Stimulated activated CD8-positive, alpha-beta memory T cell treated with anti-CD3 and anti-CD28 coated beads, Interleukin-7, amount 100 ng/mL, for 48 hours (primary cell): ENCODE measurements around the gene MDFIC.

Experiments
- DNase-seq, 2 donors: peaks; one replicate each; pipeline ENCODE4 v3.0.0-alpha.2; 2020; ENCODE audit warnings: low read depth in 1 of 2; ENCODE audit errors: extremely low read depth in 1 of 2

The MDFIC gene

DNA sequence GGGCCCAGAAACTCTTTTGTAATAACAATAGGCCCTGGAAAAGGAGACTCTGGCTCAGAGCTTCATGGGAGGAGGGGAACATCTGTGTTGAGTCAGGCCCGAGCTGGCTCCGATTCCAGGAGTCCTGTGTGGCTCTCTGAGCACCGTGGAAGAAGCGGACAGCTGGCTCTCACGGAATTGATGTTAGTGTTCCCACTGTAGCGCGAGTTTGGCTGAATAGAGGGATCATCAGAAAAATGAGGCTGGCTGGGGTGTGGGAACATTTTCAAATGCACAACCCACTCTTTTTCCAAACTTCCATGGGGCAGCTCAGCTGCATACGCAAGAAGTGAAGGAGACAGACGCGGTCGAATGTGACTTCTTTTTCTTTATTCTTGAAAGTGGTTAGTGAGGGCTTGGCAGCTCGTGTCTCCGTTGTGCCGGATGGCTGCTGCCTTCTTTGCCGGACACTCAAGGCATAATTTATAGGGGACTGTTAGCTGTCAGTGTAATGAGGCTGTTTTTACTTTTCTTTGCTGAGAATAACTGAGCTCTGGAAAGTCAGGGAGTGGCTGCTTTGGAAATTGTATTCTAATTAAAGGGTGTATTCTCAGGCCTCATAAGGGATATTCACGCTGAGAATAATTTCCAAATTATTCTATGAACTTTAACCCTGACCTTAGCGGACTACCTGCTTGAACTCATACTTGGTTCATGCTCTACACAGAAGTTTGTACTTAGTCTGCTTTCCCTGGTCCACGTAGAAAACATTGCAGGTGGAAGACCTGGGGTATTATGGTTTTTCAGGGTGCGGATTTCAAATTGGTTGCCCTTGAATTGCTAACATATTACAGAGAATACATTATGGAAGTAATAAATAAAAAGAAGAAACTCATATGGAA is 23.1 kb downstream of the MDFIC start:
- DNase-seq, result no peak

DNA sequence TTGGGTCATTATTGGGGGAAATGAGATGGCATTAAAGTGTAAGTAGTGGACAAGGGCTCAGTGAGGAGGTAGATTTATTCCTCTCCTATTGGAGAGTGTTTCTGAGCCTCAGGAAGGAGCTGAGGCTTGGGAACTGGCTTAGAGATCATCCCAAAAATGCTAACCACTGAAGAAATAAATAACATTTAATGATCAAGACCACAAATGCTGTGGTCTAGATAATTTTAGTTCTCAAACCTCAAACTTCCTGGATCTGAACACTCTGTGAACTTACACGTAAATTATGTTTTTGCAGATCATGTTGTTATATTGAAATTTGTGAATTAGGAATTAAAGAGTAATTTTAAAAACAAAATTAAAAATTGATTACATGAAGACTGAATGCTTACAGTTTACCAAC is 27.3 kb downstream of the MDFIC start:
- DNase-seq, result no peak

DNA sequence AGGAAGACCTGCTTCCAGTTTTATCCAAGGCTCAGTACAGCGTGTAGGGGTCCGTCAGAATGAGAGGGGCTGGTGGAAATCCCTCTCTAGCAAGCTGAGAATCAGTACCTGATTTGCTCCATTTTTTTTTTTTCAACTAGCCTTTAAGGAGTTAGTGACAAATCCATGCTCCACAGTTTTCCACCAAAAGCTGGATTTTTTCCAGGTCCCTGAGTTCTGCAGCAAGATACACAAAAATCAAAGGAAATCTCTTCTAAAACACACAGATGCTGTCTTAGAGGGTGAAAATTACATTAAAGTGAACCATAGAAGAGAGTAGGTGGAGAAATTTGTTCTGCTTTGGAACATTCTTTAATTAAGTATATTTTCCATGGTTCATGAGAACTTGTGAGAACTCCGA is 30.4 kb downstream of the MDFIC start:
- no peak for DNase-seq

DNA sequence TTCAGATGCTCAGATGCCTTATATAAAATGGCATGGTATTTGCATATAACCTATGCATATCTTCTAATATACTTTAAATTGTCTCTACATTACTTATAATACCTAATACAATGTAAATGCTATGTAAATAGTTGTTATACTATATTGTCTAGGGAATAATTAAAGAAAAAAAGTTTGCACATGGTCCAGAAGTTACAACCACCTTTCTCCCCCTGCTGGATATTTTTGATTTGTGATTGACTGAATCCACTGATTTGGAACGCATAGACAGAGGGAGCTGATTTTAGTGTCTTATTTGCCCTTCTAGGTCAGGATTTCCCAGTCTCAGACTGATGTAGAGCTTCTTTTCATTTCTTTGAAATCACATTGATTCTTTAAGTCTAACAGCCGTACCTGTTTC is 31.8 kb downstream of the MDFIC start:
- DNase-seq, result no peak

DNA sequence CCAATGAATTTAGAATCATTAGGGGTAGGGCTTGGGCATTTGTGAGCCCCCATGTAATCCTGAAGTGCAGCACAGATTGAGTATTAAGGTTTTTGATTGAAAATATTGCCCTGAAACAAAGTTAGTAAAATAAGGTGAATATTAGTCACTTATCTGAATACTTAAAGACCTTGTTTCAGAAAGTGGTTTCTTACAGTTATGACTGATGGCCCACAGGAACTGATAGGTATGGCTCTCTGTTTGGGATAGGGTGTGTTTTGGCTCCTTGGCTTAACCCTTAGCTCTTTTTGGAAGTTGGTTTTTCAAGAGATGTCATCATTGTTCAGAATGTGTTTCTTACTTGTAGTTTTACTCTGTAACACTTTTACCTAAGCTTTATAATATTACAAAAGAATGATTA is 34.8 kb downstream of the MDFIC start:
- DNase-seq, result no peak

DNA sequence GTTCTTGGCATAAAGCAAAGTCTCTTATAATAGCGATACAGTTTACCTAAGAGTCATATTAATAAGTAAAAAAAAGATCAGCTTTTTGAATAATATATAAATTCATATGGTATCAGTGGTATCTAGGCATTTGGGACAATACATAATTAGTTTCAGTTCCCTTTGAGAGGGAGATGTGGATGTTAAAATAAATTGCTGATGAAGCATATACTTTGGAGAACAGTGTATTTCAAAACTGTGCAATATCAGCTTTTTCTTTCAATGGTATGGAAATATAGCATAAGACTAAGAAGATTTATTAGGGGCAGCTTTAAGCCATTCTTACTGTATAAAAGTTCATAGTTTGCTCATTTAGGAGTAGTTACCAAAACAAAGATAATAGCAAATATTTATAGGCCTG is 35.5 kb downstream of the MDFIC start:
- DNase-seq, result no peak

DNA sequence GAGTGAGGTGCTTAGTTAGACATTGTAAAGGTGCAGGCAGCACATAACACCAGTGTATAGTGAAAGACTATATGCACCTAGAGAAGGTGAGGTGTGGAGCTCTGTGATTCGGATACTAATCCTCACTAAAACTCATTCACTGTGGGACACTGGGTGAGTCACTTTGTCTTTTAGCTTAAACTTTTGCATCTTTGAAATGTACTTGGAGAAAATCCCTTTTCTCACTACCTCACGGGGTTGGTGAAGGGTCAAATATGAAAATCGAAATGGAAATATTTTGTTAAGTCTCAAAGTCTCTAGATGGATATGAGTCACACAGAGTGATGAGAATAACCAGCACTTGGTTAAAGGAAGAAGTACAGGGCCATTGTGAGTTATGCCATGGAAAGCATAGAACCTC is 38.0 kb downstream of the MDFIC start:
- DNase-seq, result no peak

DNA sequence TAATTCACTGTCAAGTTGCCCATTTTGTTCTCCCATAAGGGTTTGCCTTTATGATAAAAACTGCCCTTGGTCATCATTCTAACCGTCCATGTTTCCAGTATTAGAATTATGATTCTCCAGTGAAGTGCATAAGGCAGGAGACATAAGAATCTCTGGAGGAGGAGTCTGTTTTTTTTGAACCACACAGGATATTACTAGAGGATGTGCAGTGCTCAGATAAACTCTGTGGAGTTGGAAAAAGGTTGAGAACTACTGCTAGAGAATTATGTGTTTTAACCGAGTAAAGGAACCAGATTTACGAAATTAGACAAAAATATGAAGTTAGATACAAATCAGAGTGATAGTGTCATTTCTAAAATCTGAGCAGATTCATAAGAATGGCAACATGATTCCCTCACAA is 40.5 kb downstream of the MDFIC start:
- DNase-seq, result no peak

DNA sequence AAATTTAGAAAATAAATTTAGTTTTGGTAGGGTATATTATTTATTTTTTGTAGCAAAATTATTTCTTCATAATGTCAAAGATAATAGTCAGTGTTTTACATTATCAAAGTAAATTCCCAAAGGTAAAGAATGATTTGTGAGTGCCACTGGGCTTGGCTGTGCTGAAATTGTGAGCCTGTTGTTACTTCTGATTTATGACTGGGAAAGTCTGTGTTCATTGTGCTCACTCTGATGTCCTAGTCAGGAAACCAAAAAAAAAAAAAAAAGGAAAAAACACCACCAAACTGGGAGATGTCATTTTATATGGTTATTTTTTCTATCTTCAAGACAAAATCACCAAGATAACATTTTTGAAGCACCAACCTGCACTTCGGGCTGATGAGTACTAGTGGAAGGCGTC is 44.3 kb downstream of the MDFIC start:
- no peak for DNase-seq

DNA sequence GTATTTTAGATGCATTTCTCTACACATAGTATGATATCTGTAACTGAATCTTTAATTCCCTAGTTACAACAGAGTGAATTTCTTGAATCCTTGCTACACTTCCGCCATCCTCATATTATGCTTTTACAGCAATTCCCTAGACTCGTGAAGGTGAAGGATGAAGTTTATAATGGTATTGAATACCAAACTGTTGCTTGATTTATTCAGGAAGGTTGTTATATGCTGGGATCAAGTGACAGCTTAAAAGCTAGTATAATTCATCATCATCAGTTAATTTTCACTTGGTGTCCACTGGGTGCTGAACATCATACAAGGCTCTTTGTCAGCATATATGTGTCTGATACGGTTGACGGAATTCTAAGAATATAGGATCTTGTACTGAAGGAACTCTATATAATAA is 47.2 kb downstream of the MDFIC start:
- no peak for DNase-seq

DNA sequence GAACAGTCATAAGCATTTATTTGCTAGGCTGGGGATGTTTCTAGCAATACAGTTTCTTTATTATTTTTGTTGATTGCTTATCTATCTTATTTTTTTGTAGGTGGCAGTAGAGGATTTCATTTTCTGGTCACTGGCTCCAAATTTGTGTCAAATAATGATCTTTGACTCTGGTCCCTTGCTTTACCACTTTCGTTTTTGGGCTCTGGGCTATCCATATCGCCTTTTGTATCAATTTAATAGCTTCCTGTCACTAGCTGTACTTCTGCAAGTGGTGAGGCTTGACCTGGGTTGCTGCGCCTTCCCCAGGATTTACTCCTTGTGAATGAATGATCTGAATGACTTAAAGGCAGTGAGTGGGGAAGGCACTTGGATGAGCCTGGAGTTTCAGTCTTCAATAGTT is 48.4 kb downstream of the MDFIC start:
- no peak for DNase-seq

DNA sequence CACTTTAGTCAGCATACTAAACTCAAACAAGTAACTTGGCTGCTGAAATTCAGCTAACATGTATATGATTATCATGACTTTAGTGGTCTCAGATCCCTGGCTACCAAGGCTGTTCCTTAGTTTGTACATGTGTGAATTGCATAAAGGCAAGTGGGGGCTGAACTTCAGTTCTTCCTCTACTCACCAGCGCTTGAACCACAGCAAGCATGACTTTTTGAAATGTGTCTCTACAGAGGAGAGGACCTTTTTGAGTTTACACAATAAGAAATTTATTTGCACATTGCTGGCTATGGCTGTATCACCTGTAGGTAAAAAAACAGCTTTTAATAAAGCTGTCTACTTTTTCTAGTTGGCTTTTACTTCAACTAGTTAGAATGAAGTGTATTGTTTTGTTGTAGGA is 48.8 kb downstream of the MDFIC start:
- no peak for DNase-seq

DNA sequence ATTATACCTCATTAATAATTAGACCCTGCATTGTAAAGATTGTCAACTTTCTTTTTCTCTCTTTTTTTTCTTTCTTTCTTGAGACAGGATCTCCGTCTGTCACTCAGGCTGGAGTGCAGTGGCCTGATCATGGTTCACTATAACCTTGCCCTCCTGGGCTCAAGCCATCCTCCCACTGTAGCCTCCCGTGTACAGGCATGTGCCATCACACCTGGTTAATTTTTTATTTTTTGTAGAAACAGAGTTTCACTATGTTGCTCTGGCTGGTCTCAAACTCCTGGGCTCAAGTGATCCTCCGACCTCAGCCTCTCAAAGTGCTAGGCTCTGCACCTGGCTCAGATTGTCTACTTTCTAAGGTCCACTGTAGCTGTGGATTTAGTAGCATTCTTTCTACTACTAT is 50.7 kb downstream of the MDFIC start:
- DNase-seq, result no peak

DNA sequence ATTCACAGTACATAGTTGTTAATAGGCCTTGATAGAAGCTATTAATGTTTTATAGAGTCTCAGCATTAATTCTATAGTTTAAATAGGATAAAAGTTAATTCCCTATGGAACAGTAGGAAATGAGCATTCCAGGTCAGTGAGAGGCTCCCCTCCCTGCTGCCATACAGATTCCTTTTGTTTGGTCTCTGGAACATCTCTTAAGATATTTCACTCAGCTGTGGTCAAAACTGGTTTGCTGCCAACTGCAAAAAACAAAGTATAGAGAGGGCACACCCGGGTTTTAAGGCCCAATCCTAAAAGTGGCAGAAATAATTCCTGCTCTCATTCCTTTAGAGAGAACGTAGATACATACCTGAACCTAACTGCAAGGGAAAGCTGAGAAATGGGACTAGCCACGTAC is 51.3 kb downstream of the MDFIC start:
- DNase-seq, result no peak

DNA sequence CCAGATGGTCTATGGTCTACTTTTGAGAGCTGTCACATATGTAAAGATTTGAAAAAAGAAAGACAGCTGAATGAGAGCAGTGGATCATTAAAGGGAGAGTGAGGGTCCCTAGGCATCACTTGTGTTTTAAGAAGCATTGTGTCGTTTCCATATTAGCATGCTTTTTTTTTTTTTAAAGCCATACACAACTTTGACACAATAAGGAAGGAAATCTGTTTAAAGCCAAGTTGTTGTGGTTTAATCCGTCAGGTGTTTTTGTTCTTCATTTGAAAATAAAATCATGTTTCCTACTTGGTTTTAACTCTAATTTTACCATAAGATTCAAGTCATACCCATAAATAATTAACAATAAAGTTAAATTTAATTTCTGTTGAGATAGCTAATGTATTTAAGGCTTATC is 53.5 kb downstream of the MDFIC start:
- DNase-seq, result no peak

DNA sequence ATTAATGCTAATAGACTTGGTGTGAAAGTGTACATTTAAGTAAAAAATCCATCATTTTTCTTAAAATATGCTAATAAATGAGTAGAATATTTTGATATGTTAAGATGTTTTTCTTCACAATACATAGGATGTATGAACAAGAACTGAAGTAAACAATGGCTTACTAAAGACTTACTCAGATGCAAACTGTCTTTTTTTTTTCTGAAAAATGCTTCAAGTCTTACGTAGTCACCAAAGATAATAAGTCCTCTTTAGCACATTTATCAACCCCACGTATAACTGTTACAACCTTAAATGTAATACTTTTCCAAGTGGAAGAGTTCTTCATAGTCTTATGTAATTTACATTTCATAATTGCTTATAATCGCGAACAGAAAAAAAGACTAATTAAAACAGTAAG is 54.8 kb downstream of the MDFIC start:
- no peak for DNase-seq

DNA sequence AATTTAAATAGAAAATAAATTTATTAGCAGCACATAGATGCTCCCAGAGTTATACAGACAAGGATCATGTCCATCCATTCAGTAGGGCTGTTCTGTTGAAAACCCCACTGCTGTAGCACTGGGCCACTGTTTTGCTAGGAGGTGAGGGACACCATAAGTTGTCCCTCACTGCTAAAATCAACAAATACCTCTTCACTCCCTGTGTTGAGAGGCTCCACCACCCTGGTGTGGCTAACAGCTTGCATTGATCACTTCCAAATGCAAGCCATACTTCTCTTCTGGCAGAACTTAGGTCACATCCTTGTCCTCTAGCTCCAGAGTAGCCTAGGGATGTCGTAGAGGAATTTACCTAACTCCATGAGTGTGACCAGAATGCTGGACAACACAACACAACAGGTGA is 55.4 kb downstream of the MDFIC start:
- no peak for DNase-seq

DNA sequence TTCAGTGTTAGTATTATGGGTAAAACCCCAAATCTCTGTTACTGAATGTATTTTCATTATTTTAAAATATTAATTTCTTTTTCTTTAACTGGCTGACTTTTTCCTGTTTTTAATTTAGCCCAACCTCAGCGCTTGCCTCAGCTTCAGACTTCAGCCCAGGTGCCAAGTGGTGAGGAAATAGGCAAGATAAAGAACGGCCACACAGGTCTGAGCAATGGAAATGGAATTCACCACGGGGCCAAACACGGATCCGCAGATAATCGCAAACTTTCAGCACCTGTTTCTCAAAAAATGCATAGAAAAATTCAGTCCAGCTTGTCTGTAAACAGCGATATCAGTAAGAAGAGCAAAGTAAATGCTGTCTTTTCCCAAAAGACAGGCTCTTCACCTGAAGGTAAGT is 57.5 kb downstream of the MDFIC start:
- DNase-seq, result no peak

DNA sequence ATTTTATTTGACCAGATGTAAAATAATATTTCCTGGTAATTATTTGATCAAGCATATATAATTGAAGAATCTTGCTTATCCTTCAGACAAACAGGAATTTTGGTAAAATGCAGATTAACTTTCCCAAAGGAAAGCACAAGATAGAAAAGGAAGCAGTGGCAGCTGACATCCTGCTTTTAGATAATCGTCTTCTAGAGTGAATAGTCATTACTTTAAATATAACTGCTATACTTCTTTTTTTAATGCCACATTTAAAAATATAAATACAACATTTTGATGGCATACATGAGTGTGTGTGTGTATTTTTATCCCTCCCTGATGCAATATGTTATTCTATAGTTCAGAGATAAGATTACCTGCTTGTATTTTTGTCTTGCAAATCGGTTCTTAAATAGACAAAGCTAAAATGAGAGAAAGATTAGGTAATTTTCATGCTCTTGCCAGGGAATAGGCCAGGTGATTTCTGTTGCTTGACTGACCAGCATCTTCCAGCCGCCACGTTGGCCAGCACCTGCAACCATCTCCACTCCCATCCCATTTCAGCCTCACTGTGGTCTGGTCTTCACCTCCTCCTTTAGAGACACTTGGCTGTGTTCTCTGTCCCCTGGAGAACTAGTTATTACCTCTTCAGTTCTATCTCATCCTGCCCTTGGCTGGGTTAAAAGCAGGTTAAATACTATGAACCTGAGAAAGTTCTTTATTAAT is 58.1 kb downstream of the MDFIC start:
- no peak for DNase-seq

DNA sequence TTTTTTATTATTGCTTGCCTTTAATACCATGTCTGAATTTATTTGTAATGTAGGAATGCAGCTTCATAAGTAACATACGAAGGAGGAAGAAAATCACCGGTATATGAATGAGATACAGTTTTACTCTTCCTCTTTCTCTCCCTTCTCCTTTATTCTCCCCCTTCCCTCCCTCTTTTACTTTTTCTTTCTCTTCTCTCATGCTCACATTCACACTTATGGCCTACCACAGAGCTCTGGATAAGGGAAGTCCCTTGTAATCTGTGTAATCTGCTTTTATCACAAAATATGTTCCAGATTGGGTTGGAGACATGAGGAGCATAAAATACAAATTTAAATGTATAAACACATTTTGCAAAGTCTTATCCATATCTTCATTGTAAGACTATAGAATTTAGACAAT is 59.4 kb downstream of the MDFIC start:
- no peak for DNase-seq

DNA sequence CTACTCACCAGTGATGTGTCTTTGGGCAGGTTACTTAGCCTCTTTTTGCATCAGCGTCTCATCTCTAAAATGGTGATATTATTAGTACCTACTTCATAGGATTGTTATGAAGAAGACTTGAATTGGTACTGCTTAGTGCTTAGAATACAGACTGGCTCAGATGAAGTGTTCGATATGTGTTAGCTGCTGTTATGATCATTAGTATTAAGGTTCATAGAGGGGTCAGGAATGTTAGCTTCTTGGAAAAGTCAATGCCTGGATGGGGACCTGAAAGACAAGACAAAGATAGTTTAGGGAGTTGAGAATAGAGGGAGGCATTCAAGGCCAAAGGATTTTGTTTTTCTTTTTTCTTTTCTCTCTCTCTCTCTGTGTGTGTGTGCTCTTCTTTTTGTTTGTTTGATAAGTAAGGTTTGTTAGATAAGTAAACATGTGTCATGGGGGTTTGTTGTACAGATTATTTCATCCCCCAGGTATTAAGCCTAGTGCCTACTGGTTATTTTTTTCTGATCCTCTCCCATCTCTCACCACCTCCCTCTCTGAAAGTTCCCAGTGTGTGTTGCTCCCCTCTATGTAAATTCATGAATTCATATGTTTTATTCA is 63.3 kb downstream of the MDFIC start:
- DNase-seq, result no peak
